ENCODE measurements around the gene MMP15.
"Not testable (repeated sequence)": the region's sequence is repeated elsewhere in the genome, so short reads cannot be mapped to it uniquely, and the experiment has no call there.

The MMP15 gene

GRCh38 chr16:58073086-58073485, 47.5 kb downstream of the MMP15 start:
- WGBS, 2 experiments, result 88 to 93% methylated on average over 2 of the region's 2 CpGs
- H3K27ac ChIP-seq (ENCODE audit: insufficient read depth, low read depth, low read length, poor library complexity, severe bottlenecking); H3K36me3 ChIP-seq (ENCODE audit: control insufficient read depth, insufficient read depth, low read length): not testable (repeated sequence)

DNA sequence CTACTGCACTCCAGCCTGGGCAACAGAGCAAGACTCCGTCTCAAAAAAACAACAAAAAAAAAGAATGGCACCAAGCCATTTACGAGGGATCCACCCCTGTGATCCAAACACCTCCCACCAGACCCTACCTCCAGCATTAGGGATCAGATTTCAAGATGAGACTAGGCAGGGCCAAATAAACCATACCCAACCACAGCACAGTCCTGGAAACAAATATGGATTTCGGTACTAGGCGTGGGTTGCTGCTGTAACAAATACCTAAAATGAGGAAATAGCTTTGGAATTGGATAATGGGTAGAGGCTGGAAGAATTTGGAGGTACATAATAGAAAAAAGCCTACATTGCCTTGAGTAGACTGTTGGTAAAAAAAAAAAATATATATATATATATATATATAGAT, 49.1 kb downstream of the MMP15 start:
- no peak overlapping the region for H3K4me3 ChIP-seq (ENCODE audit: insufficient read depth, low read depth, low read length)
- no peak overlapping the region for H3K27ac ChIP-seq (ENCODE audit: insufficient read depth, low read depth, low read length, poor library complexity, severe bottlenecking)
- no peaks in the 10 kb centered on the region for H3K27me3 ChIP-seq (ENCODE audit: control insufficient read depth, insufficient read depth, low read length, poor library complexity, severe bottlenecking)
- no peaks in the 10 kb centered on the region for H3K9me3 ChIP-seq (ENCODE audit: control insufficient read depth, low read length)
- no peaks in the 10 kb centered on the region for H3K36me3 ChIP-seq (ENCODE audit: control insufficient read depth, insufficient read depth, low read length)
- H3K4me1 ChIP-seq (ENCODE audit: control insufficient read depth, insufficient read depth, low read length), result no peaks in the 10 kb centered on the region
- 79 to 81% methylated on average over 4 of the region's 4 CpGs for WGBS, 2 experiments

More at GRCh38 chr16:58073086-58073485, 47.5 kb downstream of the MMP15 start:
- H3K4me1 ChIP-seq (ENCODE audit: control insufficient read depth, insufficient read depth, low read length); H3K4me3 ChIP-seq (ENCODE audit: insufficient read depth, low read depth, low read length); H3K27me3 ChIP-seq (ENCODE audit: control insufficient read depth, insufficient read depth, low read length, poor library complexity, severe bottlenecking); H3K9me3 ChIP-seq (ENCODE audit: control insufficient read depth, low read length): not testable (repeated sequence)

DNA sequence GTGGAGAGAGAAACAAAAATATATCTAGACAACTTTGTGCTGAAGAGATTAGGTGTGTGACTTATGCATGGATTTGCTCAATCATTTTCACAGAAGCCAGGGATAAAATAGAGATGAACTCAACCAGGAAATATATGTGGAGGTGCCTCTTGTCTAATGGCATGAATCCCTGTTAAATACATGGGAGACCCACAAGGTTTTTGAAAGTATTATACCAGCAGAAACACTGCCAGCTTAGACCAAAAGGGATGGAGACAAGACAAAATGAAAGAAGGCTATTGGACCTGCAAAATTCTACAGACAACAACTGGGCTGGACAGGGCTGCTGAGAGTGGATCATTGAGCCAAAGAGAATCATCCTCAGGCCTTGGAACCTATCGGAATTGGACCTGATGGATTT, 51.0 kb downstream of the MMP15 start:
- Histone ChIP-seq H3K9me3 (ENCODE audit: control insufficient read depth, low read length) (no peaks in the 10 kb centered on the region), H3K36me3 (ENCODE audit: control insufficient read depth, insufficient read depth, low read length) (no peaks in the 10 kb centered on the region), H3K27me3 (ENCODE audit: control insufficient read depth, insufficient read depth, low read length, poor library complexity, severe bottlenecking) (no peaks in the 10 kb centered on the region), H3K4me1 (ENCODE audit: control insufficient read depth, insufficient read depth, low read length) (no peaks in the 10 kb centered on the region), H3K4me3 (ENCODE audit: insufficient read depth, low read depth, low read length) (no peak overlapping the region), H3K27ac (ENCODE audit: insufficient read depth, low read depth, low read length, poor library complexity, severe bottlenecking) (no peak overlapping the region)
- WGBS, 2 experiments, result 88 to 97% methylated on average over 1 of the region's 1 CpG

DNA sequence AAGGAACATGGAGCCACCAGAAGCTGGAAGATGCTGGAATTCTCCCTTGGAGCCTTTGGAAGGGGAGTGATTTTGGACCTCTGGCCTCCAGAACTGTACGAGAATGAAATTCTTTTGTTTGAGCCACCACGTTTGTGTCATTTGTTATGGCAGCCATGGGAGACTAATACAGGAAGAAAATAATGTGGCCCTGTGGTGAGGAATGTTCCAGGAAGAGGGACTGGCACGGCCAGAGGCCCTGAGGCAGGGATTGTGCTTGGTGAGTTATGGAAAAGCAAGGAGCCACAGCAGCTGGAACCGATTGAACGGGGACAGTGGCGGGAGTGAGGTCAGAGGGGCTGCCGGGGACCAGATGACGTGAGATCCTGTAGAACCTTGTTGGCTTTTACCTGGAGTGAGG, 52.2 kb downstream of the MMP15 start:
- no peaks in the 10 kb centered on the region for H3K4me1 ChIP-seq (ENCODE audit: control insufficient read depth, insufficient read depth, low read length)
- WGBS, 2 experiments, result 81 to 87% methylated on average over 8 of the region's 8 CpGs
- no peaks in the 10 kb centered on the region for H3K9me3 ChIP-seq (ENCODE audit: control insufficient read depth, low read length)
- no peaks in the 10 kb centered on the region for H3K36me3 ChIP-seq (ENCODE audit: control insufficient read depth, insufficient read depth, low read length)
- H3K27me3 ChIP-seq (ENCODE audit: control insufficient read depth, insufficient read depth, low read length, poor library complexity, severe bottlenecking), result no peaks in the 10 kb centered on the region
- H3K27ac ChIP-seq (ENCODE audit: insufficient read depth, low read depth, low read length, poor library complexity, severe bottlenecking), result no peak overlapping the region
- H3K4me3 ChIP-seq (ENCODE audit: insufficient read depth, low read depth, low read length), result no peak overlapping the region

- H3K27ac ChIP-seq (ENCODE audit: insufficient read depth, low read depth, low read length, poor library complexity, severe bottlenecking); H3K4me1 ChIP-seq (ENCODE audit: control insufficient read depth, insufficient read depth, low read length); H3K36me3 ChIP-seq (ENCODE audit: control insufficient read depth, insufficient read depth, low read length); H3K4me3 ChIP-seq (ENCODE audit: insufficient read depth, low read depth, low read length); H3K27me3 ChIP-seq (ENCODE audit: control insufficient read depth, insufficient read depth, low read length, poor library complexity, severe bottlenecking); H3K9me3 ChIP-seq (ENCODE audit: control insufficient read depth, low read length): not testable (repeated sequence)
- 96 to 99% methylated on average over 5 of the region's 5 CpGs for WGBS, 2 experiments
Measured at GRCh38 chr16:58080657-58081056, 55.1 kb downstream of the MMP15 start.

DNA sequence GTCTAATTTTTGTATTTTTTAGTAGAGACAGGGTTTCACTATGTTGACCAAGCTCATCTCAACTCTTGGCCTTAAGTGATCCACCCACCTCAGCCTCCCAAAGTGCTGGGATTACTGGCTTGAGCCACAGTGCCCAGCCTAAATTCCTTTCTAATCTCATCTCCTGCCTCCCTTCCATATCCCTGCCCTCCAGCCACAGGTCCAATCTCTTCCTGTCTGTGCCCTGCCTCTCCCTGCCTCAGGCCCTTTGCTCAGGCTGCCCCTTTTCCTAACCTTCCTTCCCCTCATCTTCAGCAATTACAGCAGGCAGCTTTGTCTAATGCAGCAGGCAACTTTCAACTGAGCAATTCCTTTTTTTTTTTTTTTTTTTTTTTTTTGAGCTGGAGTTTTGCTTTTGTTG, 56.8 kb downstream of the MMP15 start:
- Histone ChIP-seq H3K4me3 (ENCODE audit: insufficient read depth, low read depth, low read length) (no peak overlapping the region), H3K27me3 (ENCODE audit: control insufficient read depth, insufficient read depth, low read length, poor library complexity, severe bottlenecking) (no peaks in the 10 kb centered on the region), H3K27ac (ENCODE audit: insufficient read depth, low read depth, low read length, poor library complexity, severe bottlenecking) (no peak overlapping the region), H3K4me1 (ENCODE audit: control insufficient read depth, insufficient read depth, low read length) (no peaks in the 10 kb centered on the region), H3K36me3 (ENCODE audit: control insufficient read depth, insufficient read depth, low read length) (no peaks in the 10 kb centered on the region), H3K9me3 (ENCODE audit: control insufficient read depth, low read length) (no peaks in the 10 kb centered on the region)

GRCh38 chr16:58084635-58085034, 59.1 kb downstream of the MMP15 start:
- H3K27ac ChIP-seq (ENCODE audit: insufficient read depth, low read depth, low read length, poor library complexity, severe bottlenecking), result no peak overlapping the region
- peaks cover 4% of the 10 kb centered on the region for H3K4me1 ChIP-seq (ENCODE audit: control insufficient read depth, insufficient read depth, low read length)
- no peaks in the 10 kb centered on the region for H3K27me3 ChIP-seq (ENCODE audit: control insufficient read depth, insufficient read depth, low read length, poor library complexity, severe bottlenecking)
- no peak overlapping the region for H3K4me3 ChIP-seq (ENCODE audit: insufficient read depth, low read depth, low read length)
- WGBS, 2 experiments, result 64 to 71% methylated on average over 6 of the region's 6 CpGs
- no peaks in the 10 kb centered on the region for H3K9me3 ChIP-seq (ENCODE audit: control insufficient read depth, low read length)
- H3K36me3 ChIP-seq (ENCODE audit: control insufficient read depth, insufficient read depth, low read length), result no peaks in the 10 kb centered on the region

DNA sequence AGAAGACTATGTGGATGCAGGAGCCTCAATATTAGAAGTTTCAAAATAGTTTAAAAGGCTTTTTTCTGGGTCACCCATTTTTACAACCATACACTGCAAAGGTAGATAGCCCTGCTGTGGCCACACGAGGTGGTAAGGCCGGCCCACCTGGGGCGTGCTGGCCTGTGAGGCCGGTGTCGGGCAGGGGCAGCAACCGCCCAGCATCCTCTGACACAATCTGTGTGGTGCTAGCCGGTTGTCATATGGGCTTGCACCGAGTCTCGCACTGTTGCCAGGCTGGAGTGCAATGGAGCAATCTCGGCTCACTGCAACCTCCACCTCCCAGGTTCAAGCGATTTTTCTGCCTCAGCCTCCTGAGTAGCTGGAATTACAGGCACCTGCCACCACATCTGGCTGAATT, 59.6 kb downstream of the MMP15 start:
- H3K27ac ChIP-seq (ENCODE audit: insufficient read depth, low read depth, low read length, poor library complexity, severe bottlenecking), result no peak overlapping the region
- H3K9me3 ChIP-seq (ENCODE audit: control insufficient read depth, low read length), result no peaks in the 10 kb centered on the region
- peaks cover 4% of the 10 kb centered on the region for H3K4me1 ChIP-seq (ENCODE audit: control insufficient read depth, insufficient read depth, low read length)
- WGBS, 2 experiments, result 91 to 95% methylated on average over 11 of the region's 11 CpGs
- H3K36me3 ChIP-seq (ENCODE audit: control insufficient read depth, insufficient read depth, low read length), result no peaks in the 10 kb centered on the region
- H3K4me3 ChIP-seq (ENCODE audit: insufficient read depth, low read depth, low read length), result no peak overlapping the region
- H3K27me3 ChIP-seq (ENCODE audit: control insufficient read depth, insufficient read depth, low read length, poor library complexity, severe bottlenecking), result no peaks in the 10 kb centered on the region

DNA sequence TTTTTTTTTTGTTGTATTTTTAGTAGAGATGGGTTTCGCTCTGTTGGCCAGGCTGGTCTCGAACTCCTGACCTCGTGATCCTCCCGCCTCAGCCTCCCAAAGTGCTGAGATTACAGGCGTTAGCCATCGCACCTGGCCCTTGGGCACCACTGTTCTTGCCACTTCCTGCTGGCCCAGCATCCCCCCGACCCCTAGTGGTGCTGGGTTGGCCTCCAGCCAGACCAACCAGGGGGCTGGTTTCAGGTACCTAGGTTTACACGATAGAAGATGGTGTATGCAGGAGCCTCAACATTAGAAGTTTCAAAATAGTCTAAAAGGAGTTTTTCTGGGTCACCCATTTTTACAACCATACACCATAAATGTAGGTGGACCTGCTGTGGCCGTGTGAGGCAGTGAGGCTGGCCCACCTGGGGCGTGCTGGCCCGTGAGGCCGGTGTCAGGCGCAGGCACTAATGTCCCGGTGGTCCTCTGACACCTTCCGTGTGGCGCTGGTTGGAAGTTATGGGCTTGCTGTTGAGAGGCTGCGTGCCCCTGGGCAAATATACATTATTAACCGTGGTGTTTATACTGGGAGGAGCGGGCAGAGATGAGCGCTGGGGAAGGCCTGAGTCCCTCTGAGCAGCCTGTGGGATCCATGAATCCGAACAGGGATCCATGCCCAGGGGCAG, 60.2 kb downstream of the MMP15 start:
- Histone ChIP-seq H3K4me1 (ENCODE audit: control insufficient read depth, insufficient read depth, low read length) (peaks cover 4% of the 10 kb centered on the region), H3K27me3 (ENCODE audit: control insufficient read depth, insufficient read depth, low read length, poor library complexity, severe bottlenecking) (no peaks in the 10 kb centered on the region), H3K27ac (ENCODE audit: insufficient read depth, low read depth, low read length, poor library complexity, severe bottlenecking) (no peak overlapping the region), H3K9me3 (ENCODE audit: control insufficient read depth, low read length) (no peaks in the 10 kb centered on the region), H3K4me3 (ENCODE audit: insufficient read depth, low read depth, low read length) (no peak overlapping the region), H3K36me3 (ENCODE audit: control insufficient read depth, insufficient read depth, low read length) (no peaks in the 10 kb centered on the region)
- 93 to 94% methylated on average over 21 of the region's 21 CpGs for WGBS, 2 experiments

DNA sequence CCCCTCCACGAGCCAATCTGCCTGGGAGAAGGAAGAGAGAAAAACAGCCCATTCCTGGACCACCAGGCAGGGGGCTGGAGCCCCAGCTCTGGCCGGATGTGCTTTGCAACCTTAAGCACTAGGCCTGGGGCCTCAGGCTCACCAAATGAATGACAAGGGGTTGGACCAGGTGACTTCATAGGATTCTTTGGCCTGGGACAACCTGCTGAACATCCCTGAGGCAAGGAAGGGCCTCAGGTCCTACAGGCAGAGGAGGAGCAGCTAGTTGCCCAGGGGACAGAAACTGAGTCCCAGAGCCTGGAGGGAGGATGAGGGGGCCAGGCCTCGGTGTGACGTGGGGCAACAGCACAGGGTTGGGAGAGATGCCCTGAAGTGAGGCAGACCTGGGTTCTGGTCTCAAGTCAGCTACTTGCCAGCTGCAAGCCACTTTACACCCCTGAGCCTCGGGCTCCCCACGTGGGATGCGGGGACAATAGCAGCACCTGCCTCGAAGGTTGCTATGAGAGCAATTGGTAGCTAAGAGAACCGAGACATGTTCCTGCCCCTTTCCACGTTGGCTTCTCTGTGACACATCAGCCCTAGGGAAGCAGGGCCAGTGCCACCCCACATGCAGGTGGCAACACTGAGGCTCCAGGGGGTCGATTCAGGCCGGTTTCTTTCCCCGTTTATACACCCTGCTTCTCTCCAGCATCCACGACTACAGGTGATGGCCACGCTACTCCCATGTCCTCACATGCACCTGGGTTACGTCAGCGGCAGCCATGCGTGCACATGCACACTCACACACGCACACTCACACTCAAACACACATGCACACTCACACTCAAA, 61.0 kb downstream of the MMP15 start:
- no peaks in the 10 kb centered on the region for H3K36me3 ChIP-seq (ENCODE audit: control insufficient read depth, insufficient read depth, low read length)
- H3K4me3 ChIP-seq (ENCODE audit: insufficient read depth, low read depth, low read length), result no peak overlapping the region
- no peak overlapping the region for H3K27ac ChIP-seq (ENCODE audit: insufficient read depth, low read depth, low read length, poor library complexity, severe bottlenecking)
- peaks cover 4% of the 10 kb centered on the region for H3K4me1 ChIP-seq (ENCODE audit: control insufficient read depth, insufficient read depth, low read length)
- H3K27me3 ChIP-seq (ENCODE audit: control insufficient read depth, insufficient read depth, low read length, poor library complexity, severe bottlenecking), result no peaks in the 10 kb centered on the region
- H3K9me3 ChIP-seq (ENCODE audit: control insufficient read depth, low read length), result no peaks in the 10 kb centered on the region
- 86 to 88% methylated on average over 19 of the region's 19 CpGs for WGBS, 2 experiments

Data from ectodermal cell (in vitro differentiated cells).